Gastrocnemius medialis (tissue), 4 donors: ENCODE measurements around the gene GPC6. TPM values are rescaled to one million over a fixed set of nuclear protein-coding genes. Genes with fewer than 3 reads are reported as not detected.
"Not testable (repeated sequence)": the region's sequence is repeated elsewhere in the genome, so short reads cannot be mapped to it uniquely, and the experiment has no call there.

Experiments used
- ATAC-seq, 2 donors: fragments of 150-250 bp; one replicate each; pipeline ENCODE4 v1.9.1; 2016
- DNase-seq, 2 donors: peaks; one replicate each; pipeline ENCODE4 v3.0.0-alpha.2; 2019
- H3K27ac ChIP-seq, 4 donors: fragments of 200-600 bp; sonication (generic); 1 replicate in 1 of 4; 2 replicates in 3 of 4; pipeline ENCODE4 v1.5.1; 2016 to 2018; ENCODE audit warnings: mild to moderate bottlenecking in 2 of 4, moderate library complexity in 1 of 4
- H3K27me3 ChIP-seq, 3 donors: fragments of 200-600 bp; sonication (generic) in 2 of 3; 1 replicate in 1 of 3; 2 replicates in 2 of 3; pipeline versions ENCODE4 v1.5.1 to v1.6.0; 2016 to 2019; ENCODE audit warnings: mild to moderate bottlenecking in 1 of 3, moderate library complexity in 1 of 3
- H3K36me3 ChIP-seq, 2 donors: fragments of 200-600 bp; sonication (generic) in 1 of 2; one replicate each; pipeline ENCODE4 v1.5.1; 2017 to 2018
- H3K4me1 ChIP-seq, 2 donors: fragments of 200-600 bp; sonication (generic) in 1 of 2; one replicate each; pipeline ENCODE4 v1.5.1; 2016 to 2017; ENCODE audit warnings: mild to moderate bottlenecking in 2 of 2
- H3K4me3 ChIP-seq, 4 donors: fragments of 200-600 bp; sonication (generic) in 3 of 4; 1 replicate in 1 of 4; 2 replicates in 3 of 4; pipeline ENCODE4 v1.5.1; 2016 to 2019; ENCODE audit warnings: mild to moderate bottlenecking in 2 of 4
- H3K9me3 ChIP-seq, 3 donors: fragments of 200-600 bp; sonication (generic) in 2 of 3; 1 replicate in 1 of 3; 2 replicates in 2 of 3; pipeline ENCODE4 v1.5.1; 2016 to 2019
- CTCF ChIP-seq, 5 experiments: fragments of 450-650 bp in 3 of 5; fragments of 200-600 bp in 2 of 5; sonication (generic) in 2 of 5; IDR thresholded peaks in 4 of 5; conservative IDR thresholded peaks in 1 of 5; 1 replicate in 4 of 5; 2 replicates in 1 of 5; pipeline ENCODE4 v1.5.1; 2016 to 2019; ENCODE audit warnings: antibody characterized with exemption in 5 of 5, mild to moderate bottlenecking in 3 of 5, moderate library complexity in 3 of 5
- POLR2A ChIP-seq, 2 donors: fragments of 450-650 bp; IDR thresholded peaks; one replicate each; pipeline ENCODE4 v1.6.1; 2017; ENCODE audit warnings: antibody characterized with exemption in 2 of 2, mild to moderate bottlenecking in 2 of 2, moderate library complexity in 2 of 2
- in situ Hi-C, 4 donors: fragments of 200-750 bp; cut with MboI; loops; one replicate each; pipeline versions ENCODE4 v1.15.0 to v1.8.0; 2017; ENCODE audit warnings: low sequenced_read_pairs in 4 of 4
- intact Hi-C: fragments of 100-400 bp; cut with DNase I; formaldehyde crosslinking; loops from one replicate; pipeline ENCODE4 v1.15.1; 2023; ENCODE audit warnings: low total_unique reads
- total RNA-seq, 4 donors: library from RNA; depleted of rRNA; stranded (reverse); fragments of >200 nt; gene quantifications; one replicate each; pipeline versions ENCODE4 v1.1.0 to v1.2.3, GENCODE V29; 2016

The GPC6 gene
- total RNA-seq, 4 donors from 2014 or later: 0.47 to 0.88 (median 0.59) TPM

DNA sequence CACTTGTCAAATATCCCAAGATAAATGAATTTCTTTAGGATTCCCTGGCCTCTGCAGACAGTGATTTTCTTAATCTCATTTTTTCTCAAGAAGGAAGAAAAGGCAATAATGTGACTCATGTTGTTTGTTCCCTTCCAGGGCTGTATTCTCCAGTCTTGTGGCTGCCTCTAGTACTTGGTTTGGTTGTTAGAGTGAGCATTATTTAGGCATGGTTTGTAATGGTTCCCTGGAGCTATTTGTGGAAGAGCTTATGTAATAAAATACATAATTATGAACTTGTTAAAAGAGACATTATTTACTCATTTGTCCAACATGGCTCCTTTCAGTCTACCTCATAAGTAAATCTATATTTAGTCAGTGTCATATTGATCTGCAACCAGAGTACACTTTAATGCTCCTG, 982.5 kb downstream of the GPC6 start:
- DNase-seq (no peak), ATAC-seq (no peak)
- Histone ChIP-seq H3K27me3 (no peaks in the 10 kb centered on the region), H3K4me1 (no peaks in the 10 kb centered on the region), H3K9me3 (no peaks in the 10 kb centered on the region), H3K4me3 (no peak overlapping the region), H3K27ac (no peak overlapping the region), H3K36me3 (no peaks in the 10 kb centered on the region)
- TF ChIP-seq CTCF (IDR thresholded peaks at IDR 0.05 in 4 of 5, conservative IDR thresholded peaks at IDR 0.05 in 1 of 5): no peak
- TF ChIP-seq POLR2A (IDR thresholded peaks at IDR 0.05): no peak
- intact Hi-C loops (no loop called here), in situ Hi-C loops (no loop called here)

DNA sequence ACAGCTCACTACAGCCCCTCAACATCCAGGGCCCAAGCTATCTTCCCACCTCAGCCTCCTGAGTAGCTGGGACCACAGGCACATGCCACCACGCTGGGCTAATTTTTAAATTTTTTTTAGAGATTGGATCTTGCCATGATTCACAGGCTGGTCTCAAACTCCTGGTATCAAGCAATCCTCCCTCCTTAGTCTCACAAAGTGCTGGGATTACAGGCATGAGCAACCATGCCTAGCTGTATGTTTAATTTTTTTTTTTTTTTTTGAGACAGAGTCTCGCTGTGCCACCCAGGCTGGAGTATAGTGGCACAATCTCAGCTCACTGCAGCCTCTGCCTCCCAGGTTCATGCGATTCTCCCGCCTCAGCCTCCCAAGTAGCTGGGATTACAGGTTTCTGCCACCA, 983.3 kb downstream of the GPC6 start:
- intact Hi-C loops, H3K9me3 ChIP-seq, H3K27me3 ChIP-seq, in situ Hi-C loops, DNase-seq, H3K4me3 ChIP-seq, H3K4me1 ChIP-seq, H3K36me3 ChIP-seq, H3K27ac ChIP-seq, ATAC-seq: not testable (repeated sequence)

DNA sequence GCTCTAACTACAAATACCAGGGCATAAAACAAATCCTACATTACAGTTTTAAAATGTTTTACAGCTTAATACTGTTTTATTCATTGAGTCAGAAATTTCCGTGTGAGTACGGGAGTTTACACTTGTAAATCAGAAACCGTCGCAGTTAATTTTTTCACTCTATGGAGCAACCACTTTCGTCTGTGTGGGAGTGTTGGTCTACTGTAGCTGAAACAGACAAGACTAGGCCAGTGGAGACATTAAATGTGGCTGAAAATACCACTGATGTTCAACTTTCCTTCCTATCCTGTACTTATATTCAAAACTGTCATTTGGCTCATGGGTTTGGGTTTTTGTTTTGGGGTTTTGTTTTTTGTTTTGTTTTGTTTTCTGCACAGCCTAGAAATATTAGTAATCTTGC, 984.2 kb downstream of the GPC6 start:
- intact Hi-C loops (no loop called here), in situ Hi-C loops (no loop called here)
- Histone ChIP-seq H3K9me3 (no peaks in the 10 kb centered on the region), H3K4me3 (no peak overlapping the region), H3K27ac (no peak overlapping the region), H3K4me1 (no peaks in the 10 kb centered on the region), H3K36me3 (no peaks in the 10 kb centered on the region), H3K27me3 (no peaks in the 10 kb centered on the region)
- TF ChIP-seq CTCF (IDR thresholded peaks at IDR 0.05 in 4 of 5, conservative IDR thresholded peaks at IDR 0.05 in 1 of 5): no peak
- TF ChIP-seq POLR2A (IDR thresholded peaks at IDR 0.05): no peak
- ATAC-seq (no peak), DNase-seq (no peak)

DNA sequence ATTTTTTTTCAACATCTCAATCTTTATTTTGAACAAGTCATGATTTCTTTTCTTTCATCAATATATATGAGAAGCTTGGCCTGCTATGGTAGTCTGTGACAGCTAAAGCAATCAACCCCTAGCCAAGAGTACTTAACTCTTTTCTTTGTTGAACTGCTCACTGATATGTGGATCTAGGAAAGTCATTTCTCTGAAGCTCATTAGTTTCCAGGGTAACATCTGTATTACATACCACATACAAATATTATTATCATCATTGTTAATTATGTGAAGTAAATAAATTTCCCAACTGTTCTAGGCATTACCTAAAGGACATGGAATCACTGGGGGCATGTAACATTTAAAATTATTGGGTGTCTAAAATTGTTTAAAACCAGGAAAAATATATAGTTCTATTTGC, 985.6 kb downstream of the GPC6 start:
- no peaks in the 10 kb centered on the region for H3K36me3 ChIP-seq
- in situ Hi-C loops: no loop called here
- ATAC-seq (no peak), DNase-seq (no peak)
- intact Hi-C loops: no loop called here
- H3K27ac ChIP-seq: no peak overlapping the region
- H3K9me3 ChIP-seq: no peaks in the 10 kb centered on the region
- no peak overlapping the region for H3K4me3 ChIP-seq
- TF ChIP-seq POLR2A (IDR thresholded peaks at IDR 0.05): no peak
- no peak for TF ChIP-seq CTCF (IDR thresholded peaks at IDR 0.05 in 4 of 5, conservative IDR thresholded peaks at IDR 0.05 in 1 of 5)
- no peaks in the 10 kb centered on the region for H3K27me3 ChIP-seq
- H3K4me1 ChIP-seq: no peaks in the 10 kb centered on the region

DNA sequence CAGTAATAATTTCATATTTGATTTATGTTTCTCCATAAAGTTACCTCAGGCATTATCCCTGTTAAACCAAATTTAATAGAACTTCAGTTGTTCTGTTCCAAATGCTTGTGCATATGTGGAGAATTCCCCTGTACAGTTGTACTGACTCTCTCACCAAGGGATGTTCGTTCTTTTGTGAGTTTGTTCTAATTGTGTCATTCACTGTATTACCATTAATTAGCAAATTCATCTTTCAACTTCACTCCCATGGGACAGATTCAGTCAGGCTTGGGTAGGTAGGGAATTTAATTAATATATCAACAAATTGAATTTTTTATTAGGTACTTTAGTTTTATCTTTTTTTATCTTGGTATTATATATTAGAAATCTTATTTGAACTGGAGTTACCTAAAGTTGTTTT, 987.5 kb downstream of the GPC6 start:
- intact Hi-C loops: no loop called here

More for the DNA sequence above, 987.5 kb downstream of the GPC6 start:
- H3K27ac ChIP-seq: no peak overlapping the region
- ATAC-seq (no peak), DNase-seq (no peak)
- no peak overlapping the region for H3K4me3 ChIP-seq
- no peaks in the 10 kb centered on the region for H3K9me3 ChIP-seq
- in situ Hi-C loops: no loop called here
- H3K27me3 ChIP-seq: no peaks in the 10 kb centered on the region
- no peaks in the 10 kb centered on the region for H3K4me1 ChIP-seq
- H3K36me3 ChIP-seq: no peaks in the 10 kb centered on the region
- no peak for TF ChIP-seq POLR2A (IDR thresholded peaks at IDR 0.05)
- TF ChIP-seq CTCF (IDR thresholded peaks at IDR 0.05 in 4 of 5, conservative IDR thresholded peaks at IDR 0.05 in 1 of 5): no peak
